HG03045 (cell line): ENCODE data around the gene SPAM1.
"Not testable (repeated sequence)": the region's sequence is repeated elsewhere in the genome, so short reads cannot be mapped to it uniquely, and the experiment has no call there.

Experiments
- ATAC-seq: cut with Tn5 transposase; IDR thresholded peaks from one replicate; pipeline ENCODE4 v1.9.1; 2021; ENCODE audit warnings: mild to moderate bottlenecking, moderate library complexity; ENCODE audit not compliant: unreplicated experiment

The SPAM1 gene

GRCh38 chr7:123924941-123925340 lies at the start of gene SPAM1:
SPAM1 (plus strand) TSS chr7:123925241; CDS start chr7:123953571, 28,330 bp downstream.
- ATAC-seq: no peak

- no peak for ATAC-seq
These were observed 48.3 kb upstream of the SPAM1 start for GRCh38 chr7:123876557-123877256.

DNA sequence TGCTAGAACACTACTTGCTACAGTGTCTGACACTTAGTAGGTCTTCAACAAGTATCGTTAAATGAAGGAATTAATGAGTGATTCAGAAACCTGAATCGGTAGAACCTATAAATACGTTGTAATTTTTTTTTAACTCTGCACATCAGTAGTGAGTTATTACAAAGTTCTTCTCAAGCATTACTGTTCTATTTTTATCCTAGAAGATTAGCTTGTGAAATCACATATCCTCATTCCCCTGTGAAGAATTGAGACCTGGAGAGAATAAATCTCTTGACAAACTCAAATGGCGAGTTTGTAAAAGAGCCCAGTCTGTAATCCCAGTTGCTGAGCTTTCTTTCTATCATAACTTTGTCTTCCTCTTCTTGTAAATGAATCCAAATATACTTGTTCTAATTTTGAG lies 45.4 kb upstream of the SPAM1 start:
- ATAC-seq: no peak

DNA sequence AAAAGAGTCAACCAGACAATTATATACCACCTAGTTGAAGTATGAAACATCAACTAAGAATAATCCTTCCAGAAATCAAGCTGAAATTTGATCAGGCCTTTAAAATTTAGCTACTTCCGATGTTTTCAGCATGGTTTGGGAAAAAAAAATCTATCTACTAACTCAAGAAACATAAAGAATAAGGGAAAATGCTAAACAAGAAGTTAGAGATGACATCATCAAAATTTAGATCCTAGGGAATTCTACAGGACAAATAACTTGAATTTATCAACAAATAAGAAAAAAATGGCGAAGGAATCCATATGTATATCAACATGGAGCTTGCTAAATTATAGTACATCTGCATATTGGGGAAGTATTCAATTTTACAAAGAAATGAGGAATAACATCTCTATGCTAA lies 43.7 kb upstream of the SPAM1 start:
- no peak for ATAC-seq

GRCh38 chr7:123883154-123883553 lies 41.9 kb upstream of the SPAM1 start:
- no peak for ATAC-seq

- no peak for ATAC-seq
These were observed 36.8 kb upstream of the SPAM1 start for GRCh38 chr7:123888192-123888591.

DNA sequence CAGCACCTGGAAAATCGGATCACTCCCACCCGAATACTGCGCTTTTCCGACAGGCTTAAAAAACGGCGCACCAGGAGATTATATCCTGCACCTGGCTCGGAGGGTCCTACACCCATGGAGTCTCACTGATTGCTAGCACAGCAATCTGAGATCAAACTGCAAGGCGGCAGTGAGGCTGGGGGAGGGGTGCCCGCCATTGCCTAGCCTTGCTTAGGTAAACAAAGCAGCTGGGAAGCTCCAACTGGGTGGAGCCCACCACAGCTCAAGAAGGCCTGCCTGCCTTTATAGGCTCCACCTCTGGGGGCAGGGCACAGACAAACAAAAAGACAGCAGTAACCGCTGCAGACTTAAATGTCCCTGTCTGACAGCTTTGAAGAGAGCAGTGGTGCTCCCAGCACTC lies 30.3 kb upstream of the SPAM1 start:
- not testable (repeated sequence) for ATAC-seq

DNA sequence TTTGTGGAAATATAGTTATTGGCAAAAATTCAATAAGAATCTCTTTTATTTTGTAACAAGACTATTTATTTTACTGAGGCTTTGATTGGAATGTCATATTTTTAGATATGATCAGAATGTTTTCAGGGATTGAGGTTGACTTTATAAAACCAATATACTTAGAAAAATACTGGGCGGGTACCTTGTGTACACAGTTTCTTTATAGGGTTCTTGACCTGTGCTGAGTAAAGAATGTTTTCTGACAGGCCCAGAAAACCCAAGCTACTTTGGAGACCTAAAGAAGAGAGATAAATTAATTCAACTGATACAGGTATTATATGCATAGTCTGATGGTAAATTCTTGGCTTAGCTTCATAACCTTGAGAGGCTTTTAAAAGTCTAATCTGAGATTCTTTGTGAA lies 23.9 kb upstream of the SPAM1 start:
- no peak for ATAC-seq

- no peak for ATAC-seq
These were observed 19.3 kb upstream of the SPAM1 start for GRCh38 chr7:123905714-123906113.

GRCh38 chr7:123916240-123916724 lies 8.8 kb upstream of the SPAM1 start:
- ATAC-seq: no peak

DNA sequence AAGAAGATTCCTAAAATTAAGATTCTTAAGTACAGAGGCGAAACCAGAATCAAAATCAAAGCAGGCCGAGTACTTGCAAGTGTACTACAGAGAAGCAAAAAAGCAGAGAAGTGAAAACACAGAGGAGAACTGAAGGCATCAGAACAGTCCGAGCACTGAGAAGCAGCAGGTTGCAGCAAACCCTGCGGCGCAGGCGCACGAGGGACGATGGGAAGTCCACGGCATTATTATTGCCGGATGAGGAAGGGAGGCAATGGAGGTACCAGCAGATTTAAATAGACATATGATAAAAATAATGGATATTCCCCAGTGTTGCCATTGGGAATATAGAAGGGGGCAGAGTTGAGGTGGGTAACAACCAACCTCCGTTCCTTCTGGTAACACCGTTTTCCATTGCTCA lies 7.2 kb upstream of the SPAM1 start:
- no peak for ATAC-seq

DNA sequence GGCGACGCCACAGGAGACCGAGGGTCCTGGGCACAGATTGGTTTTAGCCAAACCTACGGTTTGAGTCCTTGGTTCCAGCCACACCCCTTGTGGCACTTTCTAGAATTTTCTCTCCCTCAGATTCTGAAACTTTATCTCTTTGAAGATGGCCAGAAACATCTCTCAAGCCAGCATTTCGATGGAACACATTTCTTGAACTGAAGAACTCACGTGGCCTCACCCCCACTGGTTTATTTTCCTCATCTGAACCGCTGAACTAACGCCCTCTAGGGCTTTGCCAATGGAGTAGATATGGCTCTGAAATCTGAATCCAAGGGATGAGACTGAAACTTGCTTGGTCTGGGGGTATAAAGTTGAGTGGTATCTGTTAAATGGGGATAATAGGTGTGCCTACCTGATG lies 6.7 kb upstream of the SPAM1 start:
- ATAC-seq: no peak

- no peak for ATAC-seq
These were observed 1.4 kb upstream of the SPAM1 start for GRCh38 chr7:123923599-123923998.

- no peak for ATAC-seq
These were observed 4.1 kb downstream of the SPAM1 start for GRCh38 chr7:123929107-123929506.

DNA sequence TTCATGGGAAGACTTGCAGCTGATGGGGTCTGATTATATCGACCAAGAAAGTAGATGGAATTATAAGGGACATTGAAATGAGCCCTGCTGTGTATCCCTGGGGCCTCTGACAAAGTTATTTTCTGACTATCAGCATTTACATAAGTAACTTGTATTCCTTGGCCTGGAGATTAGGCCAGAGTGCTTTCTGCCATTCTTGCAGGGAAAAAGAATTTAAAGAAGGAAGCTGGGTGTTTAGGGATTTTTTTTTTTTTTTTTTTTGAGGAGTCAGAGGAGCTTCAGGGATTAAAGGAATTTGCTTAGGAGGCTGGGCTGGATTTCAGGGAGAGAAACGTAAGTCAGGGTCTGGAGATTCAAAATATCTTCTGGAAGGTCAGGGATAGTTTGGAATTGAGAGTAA lies 4.6 kb downstream of the SPAM1 start:
- ATAC-seq: no peak

- ATAC-seq: no peak
These were observed 10.7 kb downstream of the SPAM1 start for GRCh38 chr7:123935436-123936381.

DNA sequence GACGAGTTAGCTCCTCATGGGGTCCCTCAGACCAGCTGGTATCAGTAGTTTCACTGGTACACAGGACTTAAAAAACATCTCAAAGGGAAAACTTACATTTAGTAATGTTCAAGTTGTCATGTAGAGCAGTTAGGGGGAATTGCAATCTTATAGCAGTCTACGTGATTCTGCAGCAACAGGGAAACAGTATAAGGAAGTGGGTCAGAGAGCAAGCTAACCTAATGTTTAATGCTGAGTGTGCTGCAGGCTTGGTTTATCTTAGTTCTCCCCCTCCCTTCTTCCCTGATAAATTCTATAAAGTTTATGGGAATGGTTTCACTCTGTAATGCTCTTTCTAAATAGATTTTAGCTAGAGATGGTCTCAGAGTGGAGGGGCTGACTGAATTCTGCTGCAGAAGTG lies 11.3 kb downstream of the SPAM1 start:
- ATAC-seq: no peak

GRCh38 chr7:123939784-123940183 lies 14.7 kb downstream of the SPAM1 start:
- no peak for ATAC-seq

- no peak for ATAC-seq
These were observed 16.5 kb downstream of the SPAM1 start for GRCh38 chr7:123941391-123942180.

DNA sequence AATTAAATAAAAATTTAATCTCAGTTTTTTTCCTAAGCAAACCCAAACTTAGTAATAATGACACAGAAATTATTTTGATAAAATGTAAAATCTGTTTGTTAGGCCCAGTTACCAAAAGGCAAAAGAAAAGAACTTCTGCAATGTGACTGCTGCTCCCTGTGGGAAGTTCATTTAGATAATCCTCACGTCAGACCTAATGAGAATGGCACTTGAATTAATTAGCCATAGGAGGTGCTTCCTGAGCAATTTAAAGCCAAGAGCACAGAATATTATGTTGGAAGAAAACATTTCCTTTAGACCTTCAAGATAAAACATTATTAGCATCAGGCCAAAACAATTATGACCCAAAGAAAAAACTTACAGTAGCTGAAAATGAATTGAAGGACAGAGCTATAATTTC lies 19.4 kb downstream of the SPAM1 start:
- no peak for ATAC-seq

GRCh38 chr7:123945938-123946337 lies 20.9 kb downstream of the SPAM1 start:
- ATAC-seq: no peak
